Stimulated activated CD4-positive, alpha-beta T cell treated with anti-CD3 and anti-CD28 coated beads, Interleukin-2, amount 100 ng/mL, for 24 hours (primary cell): ENCODE data around the gene C1orf141.
A peak's percentile ranks its signal among the peaks of the same experiment; 100 is the strongest.
"Not testable (repeated sequence)": the region's sequence is repeated elsewhere in the genome, so short reads cannot be mapped to it uniquely, and the experiment has no call there.

Source experiments
- DNase-seq, 2 donors: peaks; one replicate each; pipeline ENCODE4 v3.0.0-alpha.2; 2020

C1orf141 gene

DNA sequence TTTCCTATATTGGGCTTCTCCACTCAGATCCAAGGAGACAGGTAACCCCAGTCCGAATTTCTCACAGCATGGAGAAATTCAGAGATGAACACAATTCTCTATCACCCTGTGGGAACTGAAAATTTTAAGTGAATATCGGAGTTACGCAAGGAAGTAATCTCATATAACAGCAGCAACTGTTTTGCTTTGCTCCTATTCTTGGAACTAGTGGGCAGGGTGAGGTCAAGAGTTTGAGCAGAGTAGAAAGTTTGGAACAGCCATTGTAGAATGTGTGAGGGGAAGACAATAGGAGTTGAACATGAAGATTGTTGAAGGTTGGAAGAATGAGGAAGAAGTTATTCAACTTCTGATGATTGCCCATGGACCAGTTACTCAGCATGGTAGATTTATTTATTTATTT lies 56.5 kb downstream of the C1orf141 start:
- no peak for DNase-seq

DNA sequence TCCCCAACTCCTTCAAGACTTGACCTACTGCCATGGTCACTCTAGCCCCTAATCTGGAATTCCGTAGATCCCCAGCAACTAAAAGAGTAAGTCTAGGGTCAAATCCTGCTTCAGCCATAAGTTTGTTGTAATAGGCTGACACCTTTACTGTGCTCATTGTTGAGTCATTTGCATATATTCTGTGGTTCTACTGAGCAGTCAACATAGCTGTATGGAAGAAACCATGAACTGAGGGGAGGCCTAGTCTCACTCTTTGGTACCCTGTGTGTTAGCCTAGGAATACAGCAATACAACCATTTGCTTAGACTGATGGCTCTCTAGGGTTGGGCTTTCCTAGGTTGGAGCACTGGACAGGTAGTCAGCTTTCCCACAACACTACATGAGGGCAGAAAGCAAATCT lies 57.2 kb downstream of the C1orf141 start:
- no peak for DNase-seq

DNA sequence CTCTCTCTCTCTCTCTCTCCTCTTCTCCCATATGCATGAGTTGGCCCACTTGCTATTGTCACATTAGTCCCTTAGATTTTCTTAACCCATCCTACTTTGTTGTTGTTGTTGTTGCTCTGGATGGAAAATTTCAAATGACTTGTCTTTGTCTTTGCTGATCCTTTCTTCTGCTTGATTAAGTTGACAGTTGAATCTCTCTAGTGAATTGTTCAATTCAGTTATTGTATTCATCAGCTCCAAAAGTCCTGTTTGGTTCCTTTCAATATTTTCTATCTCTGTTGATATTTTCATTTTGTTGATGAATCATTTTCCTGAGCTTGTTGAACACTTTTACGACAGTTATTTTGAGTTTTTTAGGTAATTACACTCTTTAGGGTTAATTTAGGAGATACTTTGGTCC lies 62.0 kb downstream of the C1orf141 start:
- DNase-seq: no peak

DNA sequence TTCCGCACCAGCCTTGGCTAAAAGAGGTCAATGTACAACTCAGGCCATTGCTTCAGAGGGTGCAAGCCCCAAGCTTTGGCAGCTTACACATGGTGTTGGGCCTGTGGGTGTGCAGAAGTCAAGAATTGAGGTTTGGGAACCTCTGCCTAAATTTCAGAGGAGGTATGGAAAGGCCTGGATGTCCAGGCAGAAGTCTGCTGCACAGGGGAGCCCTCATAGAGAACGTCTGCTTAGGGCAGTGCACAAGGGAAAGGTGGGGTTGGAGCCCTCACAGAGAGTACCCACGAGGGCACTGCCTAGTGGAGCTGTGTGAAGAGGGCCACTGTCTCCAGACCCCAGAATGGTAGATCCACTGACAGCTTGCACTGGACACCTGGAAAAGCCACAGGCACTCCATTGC lies 67.1 kb downstream of the C1orf141 start:
- not testable (repeated sequence) for DNase-seq

DNA sequence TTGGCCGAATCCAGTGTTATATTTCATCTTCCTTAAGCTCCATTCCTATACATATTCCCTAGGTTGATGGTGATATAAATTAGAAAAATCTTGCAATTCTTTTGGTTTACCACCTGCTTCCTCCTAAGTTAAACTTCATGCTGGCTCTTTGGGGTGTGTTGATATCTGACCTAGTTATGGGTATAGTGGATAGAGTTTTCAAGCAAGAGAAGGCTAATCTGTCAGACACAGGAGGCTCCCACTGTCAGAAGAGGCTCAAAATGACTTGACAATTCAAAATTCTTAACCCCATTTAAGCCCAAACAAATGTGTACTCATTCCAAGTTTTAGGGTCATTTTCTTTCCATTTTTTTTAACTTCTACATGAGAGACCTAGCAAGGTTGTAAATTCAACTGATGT lies 72.4 kb downstream of the C1orf141 start:
- no peak for DNase-seq

DNA sequence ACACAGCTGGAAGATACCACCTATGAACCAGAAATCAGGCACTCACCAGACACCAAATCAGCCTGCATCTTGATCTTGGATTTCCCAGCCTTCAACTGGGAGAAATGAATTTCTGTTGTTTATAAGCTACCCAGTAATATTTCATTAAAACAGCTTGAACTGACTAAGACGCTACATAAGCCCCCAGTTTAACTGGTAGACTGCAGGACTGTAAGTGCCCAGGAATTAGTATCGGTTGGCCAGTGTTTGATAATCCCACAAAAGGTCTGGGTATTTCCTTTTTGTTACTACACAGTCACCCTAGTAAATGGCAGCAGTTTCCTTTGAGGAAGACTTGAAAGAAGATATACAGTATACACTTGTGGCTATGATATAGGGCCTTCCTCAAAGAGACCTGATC lies 73.5 kb downstream of the C1orf141 start:
- no peak for DNase-seq

DNA sequence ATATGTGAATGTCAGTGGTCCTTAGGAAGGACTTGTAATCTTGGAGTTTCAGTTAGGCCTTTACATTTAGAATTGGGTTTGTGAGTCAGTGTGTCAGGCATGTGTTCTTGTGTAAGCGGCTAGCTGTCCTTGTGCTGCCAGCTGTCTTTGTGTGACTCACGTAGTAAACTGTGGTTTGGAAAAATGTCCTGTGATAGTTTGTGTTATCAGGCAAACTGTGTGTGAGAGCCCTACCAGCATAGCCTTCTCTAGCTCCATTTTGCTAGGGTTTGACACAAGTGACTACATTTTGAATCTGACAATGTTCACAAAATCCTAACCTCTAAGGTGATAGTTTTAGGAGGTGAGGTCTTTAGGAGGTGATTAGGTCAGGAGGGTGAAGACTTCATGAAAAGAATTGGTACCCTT lies 74.0 kb downstream of the C1orf141 start:
- no peak for DNase-seq

DNA sequence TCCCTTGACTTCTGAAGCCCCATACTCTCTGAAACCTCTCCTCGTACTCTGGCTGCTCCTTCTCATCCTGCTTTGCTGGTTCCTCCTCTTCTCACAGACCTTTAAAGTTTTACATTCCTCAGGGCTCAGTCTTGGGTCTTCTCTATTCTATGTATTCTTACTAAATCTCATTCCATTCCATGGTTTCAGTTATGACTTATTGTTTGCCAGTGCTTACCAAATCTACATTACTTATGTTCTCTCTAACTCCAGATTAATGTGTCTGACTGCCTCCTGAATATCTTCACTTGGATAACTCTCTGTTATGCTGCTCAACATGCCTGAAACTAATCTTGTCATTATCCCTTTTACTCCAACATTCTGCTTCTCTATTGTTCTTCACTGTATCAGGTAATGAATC lies 75.4 kb downstream of the C1orf141 start:
- no peak for DNase-seq

DNA sequence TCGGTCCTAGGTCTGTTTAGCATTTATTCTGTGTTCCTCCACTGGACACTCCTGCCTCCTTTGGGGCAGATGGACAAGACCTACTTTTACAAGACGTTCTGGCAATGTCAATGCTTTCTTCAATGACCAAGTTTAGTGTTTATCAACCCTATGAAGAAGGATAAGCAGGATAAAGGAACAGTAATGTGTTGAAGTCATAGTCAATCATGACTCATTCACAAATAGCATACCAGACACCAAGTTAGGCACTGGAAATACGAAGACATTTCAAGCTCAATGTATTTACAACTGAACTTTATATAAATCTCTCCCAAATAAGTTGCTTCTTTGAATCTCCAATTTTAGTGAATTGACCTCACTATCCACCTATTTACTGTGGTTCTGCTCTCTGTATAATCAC lies 76.0 kb downstream of the C1orf141 start:
- DNase-seq: no peak

DNA sequence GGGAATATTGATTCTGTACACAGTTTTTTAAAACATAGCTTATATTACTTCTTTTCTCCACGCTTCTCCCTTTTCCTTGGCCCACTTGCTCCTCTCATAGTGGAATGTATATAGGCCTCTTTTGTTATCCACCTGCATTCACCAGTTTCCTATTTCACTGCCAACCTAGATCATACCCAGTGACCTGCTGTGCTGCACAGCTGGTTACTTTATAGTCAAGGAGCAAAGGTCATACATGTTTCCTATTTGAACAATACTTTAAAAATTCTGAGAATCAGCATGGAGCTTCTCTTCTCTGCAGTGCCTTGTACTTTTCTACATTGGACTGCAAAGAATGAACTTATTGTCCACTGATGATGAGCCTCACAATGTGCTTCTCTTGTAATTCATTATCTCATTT lies 76.5 kb downstream of the C1orf141 start:
- no peak for DNase-seq

DNA sequence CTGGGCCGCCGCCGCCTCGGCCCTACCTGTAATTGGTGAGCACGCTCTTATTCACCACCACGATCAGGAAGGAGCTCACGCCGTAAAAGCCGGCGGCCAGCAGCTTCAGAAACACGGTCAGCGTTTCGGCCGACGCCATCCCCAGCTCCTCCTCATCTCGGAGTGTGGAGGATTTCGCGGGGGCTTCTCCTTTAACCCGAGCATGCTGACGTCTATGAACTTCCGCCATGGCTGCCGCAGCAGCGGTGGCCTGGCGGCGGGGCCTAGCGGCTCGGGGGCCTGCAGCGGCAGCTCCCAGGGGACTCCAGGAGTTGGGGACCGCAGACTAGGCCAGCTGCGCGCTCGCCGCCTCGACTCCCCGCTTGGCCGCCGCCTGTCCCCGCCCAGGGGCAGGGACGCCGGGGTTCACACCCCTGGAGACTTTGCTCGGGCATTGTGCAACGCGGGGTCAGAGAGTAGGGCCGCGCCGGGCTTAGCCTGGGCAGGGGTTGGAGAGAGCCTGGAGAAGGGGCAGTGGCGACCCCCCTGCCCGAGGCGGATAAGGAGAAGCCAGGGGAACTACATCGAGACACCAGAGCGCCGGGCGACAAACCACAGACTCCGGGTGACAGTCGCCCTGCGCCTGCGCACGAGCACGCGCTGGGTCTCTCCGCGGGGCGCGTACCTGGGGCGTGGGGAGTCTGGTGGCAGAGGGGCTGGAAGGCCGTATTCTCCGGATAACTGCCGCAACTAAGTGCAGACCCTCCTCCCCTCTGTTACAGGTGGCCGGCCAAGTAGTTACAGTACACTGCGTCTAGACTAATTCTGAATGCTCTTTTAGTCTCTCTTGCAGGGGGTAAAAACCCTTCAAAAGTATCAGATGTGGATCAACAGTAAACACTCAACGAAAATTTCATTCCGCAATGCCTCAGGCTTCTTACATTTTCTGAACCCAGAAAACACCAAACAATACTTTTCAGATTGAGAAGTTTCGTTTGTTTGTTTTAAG lies 80.7 kb downstream of the C1orf141 start, which contains the start of gene SLC35D1:
Gene SLC35D1, minus strand, starts transcription at position 364 of the 988 bp plus-strand sequence. Its CDS starts 135 bp downstream, at position 229.
- DNase-seq: peak; percentile 78 to 84

DNA sequence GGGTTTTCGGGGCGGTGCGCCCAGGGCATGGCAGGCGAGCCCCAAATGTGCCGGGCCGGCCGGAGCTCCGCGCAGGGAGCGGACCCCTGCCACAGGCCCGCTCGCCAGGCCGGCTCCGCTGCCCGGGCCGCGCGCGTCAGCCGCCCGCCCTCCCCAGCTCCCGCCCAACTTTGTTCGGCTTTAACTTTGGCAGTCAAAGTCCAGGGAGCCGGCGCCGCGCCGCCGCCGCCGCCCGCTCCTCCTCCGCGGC lies 81.3 kb downstream of the C1orf141 start:
- peak in 1 of 2 donors; percentile 37 for DNase-seq

DNA sequence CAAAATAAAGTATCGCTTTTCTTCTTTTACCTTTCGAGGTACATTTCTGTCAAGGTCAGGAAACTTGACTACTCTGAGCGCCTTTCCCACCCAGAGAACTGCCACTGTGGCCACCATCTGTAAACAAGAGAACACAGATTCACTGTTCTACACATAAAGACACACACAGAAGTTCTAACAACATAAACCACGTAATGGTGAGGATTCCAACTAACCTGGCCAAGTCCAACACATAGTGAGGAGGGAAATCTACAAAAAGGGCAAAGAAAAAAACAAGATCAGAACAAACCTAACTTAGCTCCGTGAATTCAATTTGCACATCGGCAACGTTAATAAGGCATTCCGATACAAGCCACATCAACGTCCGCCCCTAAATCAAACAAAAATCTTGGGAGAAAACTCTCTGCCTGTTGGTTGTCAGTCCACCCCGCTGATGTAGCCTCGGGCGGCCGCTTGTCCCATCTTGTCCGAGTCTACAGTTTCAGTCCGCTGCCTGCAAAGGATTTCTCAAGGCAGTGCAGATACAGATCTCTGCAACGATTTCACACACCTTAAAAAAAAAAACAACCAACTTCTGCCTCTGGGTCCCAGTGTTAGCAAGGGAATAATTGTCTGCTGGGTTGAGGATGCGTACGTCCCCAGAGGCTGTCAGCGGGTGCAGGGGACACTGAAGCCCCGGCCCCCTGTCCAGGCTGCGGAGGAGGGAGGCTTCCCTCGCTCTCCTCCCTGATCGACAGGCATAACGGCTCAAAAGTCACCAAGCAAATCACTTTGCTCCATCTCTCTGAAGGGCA lies 81.8 kb downstream of the C1orf141 start:
- DNase-seq: peak; percentile 23 to 30

DNA sequence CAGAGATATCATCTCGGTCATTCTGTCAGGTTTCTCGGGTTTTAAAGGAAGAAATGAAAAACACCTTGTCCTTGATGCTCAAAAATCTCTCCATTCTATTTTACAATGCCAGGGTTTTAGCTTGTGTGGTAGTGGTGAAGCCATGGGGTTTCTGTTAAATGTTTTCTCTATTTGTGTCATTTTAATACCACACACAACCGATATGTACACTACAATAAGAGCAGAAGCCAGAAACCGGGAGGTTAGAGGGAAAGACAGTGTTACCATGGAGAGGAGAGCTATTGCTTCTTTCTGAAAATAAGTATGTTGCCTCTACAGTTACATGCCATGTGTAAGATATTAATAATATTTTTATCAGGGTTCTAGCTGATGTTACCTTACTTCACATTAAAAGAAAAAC lies 83.6 kb downstream of the C1orf141 start:
- no peak for DNase-seq

DNA sequence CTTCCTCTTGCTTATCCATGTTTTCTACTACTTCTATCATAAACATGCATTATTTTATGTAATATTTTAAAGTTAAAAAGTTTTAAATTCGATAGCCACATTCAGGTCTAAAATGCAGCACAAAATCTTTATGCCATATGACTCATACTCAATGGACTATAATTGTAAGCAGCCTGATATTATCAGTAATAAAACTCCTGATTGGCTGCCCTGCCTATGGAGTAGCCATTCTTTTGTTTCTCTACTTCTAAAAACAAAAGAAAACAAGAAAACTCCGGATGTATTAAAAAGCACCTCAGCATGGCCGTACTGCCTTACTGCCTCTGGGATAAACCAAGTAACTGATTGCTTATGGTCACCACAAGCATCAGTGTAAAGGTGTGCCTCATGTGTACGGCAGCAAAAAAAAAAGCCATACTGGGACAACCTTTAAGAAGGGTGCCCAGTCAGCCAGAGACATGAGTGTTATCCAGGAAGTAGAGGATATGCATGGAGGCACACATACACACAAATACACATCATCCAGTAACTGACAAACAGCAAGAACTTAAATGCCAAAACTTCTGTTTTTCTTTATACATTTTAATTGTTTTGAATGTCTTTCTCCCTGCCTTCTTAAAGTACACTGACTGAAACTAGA lies 90.0 kb downstream of the C1orf141 start:
- DNase-seq: no peak

DNA sequence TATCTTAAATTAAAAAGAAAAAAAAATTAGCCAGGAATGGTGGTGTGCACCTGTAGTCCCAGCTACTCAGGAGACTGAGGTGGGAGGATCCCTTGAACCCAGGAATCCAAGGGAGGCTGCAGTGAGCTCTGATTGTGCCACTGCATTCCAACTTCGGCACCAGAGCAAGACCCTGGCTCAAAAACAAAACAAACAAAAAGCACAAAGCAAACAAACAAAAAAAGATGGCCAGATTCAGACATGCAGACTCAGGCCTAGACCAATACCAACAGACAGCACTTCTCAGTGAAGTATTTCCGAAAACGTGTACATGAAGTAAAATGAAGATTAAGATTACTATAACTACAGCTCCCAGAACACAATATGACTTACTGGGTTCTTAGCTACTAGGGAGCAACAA lies 91.4 kb downstream of the C1orf141 start:
- no peak for DNase-seq
